BE2C (cell line): ENCODE results near the gene STRBP.
A peak's percentile ranks its signal among the peaks of the same experiment; 100 is the strongest.

Experiments used
- DNase-seq: peaks from one replicate; pipeline ENCODE4 v3.0.0-alpha.2; 2020
- H3K27me3 ChIP-seq: fragments of 250-450 bp; sonication (Bioruptor Pico); 2 replicates; pipeline ENCODE4 v1.5.1; 2020; ENCODE audit warnings: mild to moderate bottlenecking
- H3K36me3 ChIP-seq: fragments of 250-450 bp; sonication (Bioruptor Pico); 2 replicates; pipeline ENCODE4 v1.5.1; 2020; ENCODE audit warnings: mild to moderate bottlenecking
- H3K4me1 ChIP-seq: fragments of 250-450 bp; sonication (Bioruptor Pico); 2 replicates; pipeline ENCODE4 v1.5.1; 2020
- H3K4me3 ChIP-seq: 2 replicates; pipeline ENCODE4 v1.5.1; 2011; ENCODE audit warnings: low read depth, low read length
- H3K9me3 ChIP-seq: fragments of 250-450 bp; sonication (Bioruptor Pico); 2 replicates; pipeline ENCODE4 v1.5.1; 2020
- CTCF ChIP-seq: IDR thresholded peaks from 2 replicates; pipeline ENCODE4 v1.5.1; 2012; ENCODE audit warnings: mild to moderate bottlenecking, low read depth, low read length

Gene STRBP

GRCh38 chr9:123083680-123084079 lies 184.7 kb downstream of the STRBP start:
- Histone ChIP-seq H3K4me3 (no peak overlapping the region), H3K4me1 (no peaks in the 10 kb centered on the region; the same call in 1 of the 2 replicates), H3K9me3 (no peaks in the 10 kb centered on the region), H3K27me3 (no peaks in the 10 kb centered on the region), H3K36me3 (peaks cover 13% of the 10 kb centered on the region)
- DNase-seq = no peak
- no peak for TF ChIP-seq CTCF

- peaks cover 18% of the 10 kb centered on the region for H3K36me3 ChIP-seq
Measured at GRCh38 chr9:123081824-123082223, 186.6 kb downstream of the STRBP start.

GRCh38 chr9:123080444-123080843 lies 187.9 kb downstream of the STRBP start:
- no peak overlapping the region for H3K4me3 ChIP-seq
- no peaks in the 10 kb centered on the region for H3K27me3 ChIP-seq
- H3K36me3 ChIP-seq = peaks cover 16% of the 10 kb centered on the region
- no peak for TF ChIP-seq CTCF
- no peak for DNase-seq
- no peaks in the 10 kb centered on the region for H3K9me3 ChIP-seq
- no peaks in the 10 kb centered on the region; the same call in 1 of the 2 replicates for H3K4me1 ChIP-seq

More at GRCh38 chr9:123081824-123082223, 186.6 kb downstream of the STRBP start:
- no peaks in the 10 kb centered on the region; the same call in 1 of the 2 replicates for H3K4me1 ChIP-seq
- no peak overlapping the region for H3K4me3 ChIP-seq
- no peaks in the 10 kb centered on the region for H3K27me3 ChIP-seq
- TF ChIP-seq CTCF = peak; percentile 80
- DNase-seq = no peak
- no peaks in the 10 kb centered on the region for H3K9me3 ChIP-seq

GRCh38 chr9:123074628-123075027 lies 193.8 kb downstream of the STRBP start:
- H3K9me3 ChIP-seq = no peaks in the 10 kb centered on the region
- H3K27me3 ChIP-seq = no peaks in the 10 kb centered on the region
- no peak overlapping the region for H3K4me3 ChIP-seq
- DNase-seq = no peak
- H3K4me1 ChIP-seq = no peaks in the 10 kb centered on the region
- TF ChIP-seq CTCF = no peak
- peaks cover 20% of the 10 kb centered on the region for H3K36me3 ChIP-seq

- H3K36me3 ChIP-seq = peaks cover 20% of the 10 kb centered on the region
- TF ChIP-seq CTCF = no peak
- no peak for DNase-seq
- H3K27me3 ChIP-seq = no peaks in the 10 kb centered on the region
- no peak overlapping the region for H3K4me3 ChIP-seq
- no peaks in the 10 kb centered on the region for H3K9me3 ChIP-seq
- H3K4me1 ChIP-seq = no peaks in the 10 kb centered on the region
Measured at GRCh38 chr9:123073991-123074422, 194.4 kb downstream of the STRBP start.

- DNase-seq = no peak
- no peaks in the 10 kb centered on the region for H3K9me3 ChIP-seq
- no peaks in the 10 kb centered on the region for H3K4me1 ChIP-seq
- no peaks in the 10 kb centered on the region for H3K27me3 ChIP-seq
- H3K36me3 ChIP-seq = peaks cover 20% of the 10 kb centered on the region
- TF ChIP-seq CTCF = no peak
- no peak overlapping the region for H3K4me3 ChIP-seq
Measured at GRCh38 chr9:123073441-123073840, 194.9 kb downstream of the STRBP start.
